IMR-90 (cell line): ENCODE measurements around the gene ROR2. TPM values are rescaled to one million over a fixed set of nuclear protein-coding genes. Genes with fewer than 3 reads are reported as not detected.

ENCODE experiments used
- ATAC-seq: fragments of 200-7000 bp; cut with Tn5 transposase; 2 replicates; pipeline ENCODE4 v1.9.1; 2020; ENCODE audit warnings: low read depth, mild to moderate bottlenecking, moderate library complexity
- BruUV-seq: library from RNA; stranded (reverse); fragments of 400-500 nt; replicated peaks from 2 replicates; lab custom pipeline; 2021; lab: Mats Ljungman, UMichigan
- CTCF ChIA-PET: fragments of 300-600 bp; formaldehyde crosslinking; extraction: SDS; loops from one replicate; lab custom pipeline; 2021; ENCODE audit warnings: antibody characterized with exemption; lab: Yijun Ruan, JAX
- POLR2A ChIA-PET: fragments of 300-600 bp; sonication (Branson Sonifier 250); formaldehyde crosslinking; loops from one replicate; lab custom pipeline; 2022; ENCODE audit warnings: antibody characterized with exemption; ENCODE audit not compliant: unreplicated experiment; lab: Charles Lee
- DNase-seq: peaks from one replicate; pipeline ENCODE4 v3.0.0; 2013
- H2AFZ ChIP-seq: replicated peaks from 2 replicates; pipeline ENCODE3; 2013; ENCODE audit warnings: low read length, mild to moderate bottlenecking; ENCODE audit not compliant: poor library complexity
- H2AK5ac ChIP-seq: 2 replicates; pipeline ENCODE4 v1.6.1; 2013; ENCODE audit warnings: low read depth, low read length, inconsistent platforms
- H2AK9ac ChIP-seq: replicated peaks from 2 replicates; pipeline ENCODE3; 2013; ENCODE audit warnings: mild to moderate bottlenecking, low read depth, low read length, moderate library complexity; ENCODE audit not compliant: poor library complexity
- H2BK120ac ChIP-seq: 2 replicates; pipeline ENCODE4 v1.6.1; 2013; ENCODE audit warnings: low read depth, low read length, inconsistent platforms
- H2BK15ac ChIP-seq: 3 replicates; pipeline ENCODE4 v1.6.1; 2013; ENCODE audit warnings: low read depth, low read length, inconsistent platforms
- H2BK20ac ChIP-seq: 2 replicates; pipeline ENCODE4 v1.6.1; 2013; ENCODE audit warnings: low read depth, mild to moderate bottlenecking, inconsistent platforms, low read length, moderate library complexity
- H2BK5ac ChIP-seq: 2 replicates; pipeline ENCODE4 v1.6.1; 2013; ENCODE audit warnings: mild to moderate bottlenecking, low read depth, low read length, inconsistent platforms; ENCODE audit not compliant: poor library complexity, severe bottlenecking
- H3K14ac ChIP-seq: replicated peaks from 2 replicates; pipeline ENCODE4 v1.6.1; 2013; ENCODE audit warnings: low read depth, low read length, inconsistent platforms
- H3K18ac ChIP-seq: 2 replicates; pipeline ENCODE4 v1.6.1; 2013; ENCODE audit warnings: low read depth, low read length, control low read depth
- H3K23ac ChIP-seq: 2 replicates; pipeline ENCODE4 v1.6.1; 2013; ENCODE audit warnings: low read depth, low read length, inconsistent platforms
- H3K27ac ChIP-seq: 2 replicates; pipeline ENCODE4 v1.5.1; 2013; ENCODE audit warnings: mild to moderate bottlenecking, control low read depth, low read length; ENCODE audit not compliant: insufficient read depth
- H3K27me3 ChIP-seq: 2 replicates; pipeline ENCODE4 v1.6.1; 2013; ENCODE audit warnings: low read length; ENCODE audit not compliant: control insufficient read depth, insufficient read depth
- H3K36me3 ChIP-seq: 2 replicates; pipeline ENCODE4 v1.6.1; 2013; ENCODE audit warnings: low read length, mixed read lengths; ENCODE audit not compliant: control insufficient read depth, insufficient read depth
- H3K4ac ChIP-seq: 2 replicates; pipeline ENCODE4 v1.6.1; 2013; ENCODE audit warnings: low read depth, low read length, inconsistent platforms
- H3K4me1 ChIP-seq: 2 replicates; pipeline ENCODE4 v1.6.1; 2013; ENCODE audit warnings: low read length, mixed read lengths; ENCODE audit not compliant: control insufficient read depth, insufficient read depth
- H3K4me2 ChIP-seq: 2 replicates; pipeline ENCODE4 v1.6.1; 2013; ENCODE audit warnings: low read depth, mild to moderate bottlenecking, control low read depth, low read length, moderate library complexity
- H3K4me3 ChIP-seq: 2 replicates; pipeline ENCODE4 v1.5.1; 2013; ENCODE audit warnings: low read depth, mild to moderate bottlenecking, control low read depth, low read length, moderate library complexity; ENCODE audit not compliant: insufficient read depth
- H3K56ac ChIP-seq: 2 replicates; pipeline ENCODE4 v1.6.1; 2013; ENCODE audit warnings: low read length, inconsistent platforms; ENCODE audit not compliant: insufficient read depth; ENCODE audit errors: extremely low read depth
- H3K79me1 ChIP-seq, 2 experiments: 2 replicates each; pipeline ENCODE4 v1.6.1; 2013; ENCODE audit warnings: low read length in 2 of 2, inconsistent platforms in 1 of 2, low read depth in 1 of 2
- H3K9ac ChIP-seq: 2 replicates; pipeline ENCODE4 v1.6.1; 2013; ENCODE audit warnings: low read depth, low read length, control low read depth
- H3K9me1 ChIP-seq: 2 replicates; pipeline ENCODE4 v1.6.1; 2013; ENCODE audit warnings: low read length, inconsistent platforms; ENCODE audit not compliant: insufficient read depth
- H3K9me3 ChIP-seq: 2 replicates; pipeline ENCODE4 v1.6.1; 2013; ENCODE audit warnings: low read length; ENCODE audit not compliant: control insufficient read depth, insufficient read depth
- H4K20me1 ChIP-seq: 2 replicates; pipeline ENCODE4 v1.6.1; 2013; ENCODE audit warnings: low read length, inconsistent platforms; ENCODE audit not compliant: insufficient read depth
- H4K5ac ChIP-seq: 2 replicates; pipeline ENCODE4 v1.6.1; 2013; ENCODE audit warnings: mild to moderate bottlenecking, low read depth, low read length, control low read depth
- H4K8ac ChIP-seq, 2 experiments: 2 replicates each; pipeline ENCODE4 v1.6.1; 2013; ENCODE audit warnings: low read depth in 2 of 2, low read length in 2 of 2, control low read depth in 1 of 2, inconsistent platforms in 1 of 2
- H4K91ac ChIP-seq: 2 replicates; pipeline ENCODE4 v1.6.1; 2013; ENCODE audit warnings: low read depth, low read length, inconsistent platforms; ENCODE audit not compliant: insufficient read depth
- BHLHE40 ChIP-seq: fragments of 150-350 bp; IDR thresholded peaks from 2 replicates; pipeline ENCODE4 v1.6.1; 2016; ENCODE audit warnings: mild to moderate bottlenecking, low read depth, low read length
- MAFK ChIP-seq: IDR thresholded peaks from 2 replicates; pipeline ENCODE4 v1.6.1; 2012; ENCODE audit warnings: low read depth, low read length, improper control_type of control experiment
- WGBS, 2 experiments: methylation state at CpG; one replicate each; pipeline versions ENCODE4 v1.1.5 to v1.1.7; 2013; ENCODE audit warnings: missing lambda C conversion rate in 2 of 2; ENCODE audit not compliant: insufficient read length in 1 of 2; ENCODE audit errors: extremely low coverage in 2 of 2; 5-methylcytosine and 5-hydroxymethylcytosine counted together
- dilution Hi-C: fragments of 300-500 bp; cut with HindIII; formaldehyde crosslinking; loops from one replicate; pipeline ENCODE4 v1.14.3; 2018; ENCODE audit warnings: low sequenced_read_pairs; ENCODE audit not compliant: unreplicated experiment
- in situ Hi-C: fragments of 300-500 bp; cut with MboI; formaldehyde crosslinking; loops from 3 replicates; pipeline ENCODE4 v1.14.3; 2019; ENCODE audit warnings: low sequenced_read_pairs, inconsistent platforms, mixed read lengths
- intact Hi-C: fragments of 100-400 bp; cut with micrococcal nuclease; formaldehyde crosslinking; loops from 2 replicates; pipeline ENCODE4 v1.10.0; 2022
- polyA plus RNA-seq, 3 experiments: library from polyadenylated mRNA; depleted of rRNA; stranded (reverse); fragments of >200 nt; gene quantifications; 2 replicates each; pipeline ENCODE4 v1.2.3, GENCODE V29; 2012; ENCODE audit warnings: low replicate concordance in 1 of 3
- total RNA-seq: library from RNA; depleted of rRNA; stranded (reverse); fragments of >200 nt; gene quantifications from 2 replicates; pipeline ENCODE4 v1.2.3, GENCODE V29; 2012

ROR2 gene
- total and polyA plus RNA-seq, 2 of the 4 experiments (the other 2 are of a cell fraction), result 2.3 to 4.8 TPM

DNA sequence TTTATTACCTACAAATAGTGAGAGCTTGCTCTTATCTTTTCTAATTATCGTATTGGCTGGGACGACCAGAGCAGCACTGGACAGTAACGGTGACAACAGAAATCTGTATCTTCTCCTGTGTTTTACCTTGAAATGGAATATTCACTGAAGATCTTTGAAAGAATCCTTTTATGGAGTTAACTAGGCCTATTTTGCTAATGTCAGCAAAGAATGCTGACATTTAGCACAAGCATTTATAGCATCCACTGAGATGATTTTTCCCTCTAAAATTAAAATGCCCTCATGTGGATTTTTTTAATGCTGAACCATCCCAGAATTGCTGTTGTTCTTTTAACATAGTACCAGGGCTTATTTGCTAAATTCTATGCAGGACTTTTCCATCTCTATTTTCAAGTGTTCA is 59.4 kb downstream of the ROR2 start:
- no peak overlapping the region for H2BK120ac ChIP-seq
- H4K20me1 ChIP-seq, result no peaks in the 10 kb centered on the region
- H3K27ac ChIP-seq, result no peak overlapping the region
- H3K56ac ChIP-seq, result no peak overlapping the region
- H3K18ac ChIP-seq, result 0 out of 2 replicates have a peak overlapping the region, but pooled peaks have one; percentile 4
- dilution Hi-C loops, result no loop called here
- no peak overlapping the region for H3K4ac ChIP-seq
- H2AFZ ChIP-seq, result no peak overlapping the region
- no peak for ATAC-seq
- H3K14ac ChIP-seq, result no peak overlapping the region
- no peak overlapping the region for H2AK9ac ChIP-seq
- H3K4me3 ChIP-seq, result no peak overlapping the region
- no peaks in the 10 kb centered on the region for H3K9me3 ChIP-seq
- TF ChIP-seq BHLHE40 (no peak), MAFK (peak; percentile 93)
- intact Hi-C loops, result no loop called here
- no peak overlapping the region for H3K4me2 ChIP-seq
- no peaks in the 10 kb centered on the region for H3K79me1 ChIP-seq
- no peak overlapping the region for H2BK15ac ChIP-seq
- WGBS, 2 experiments, result 85% methylated on average over 3 of the region's 3 CpGs; no CpG with 5 or more reads in 1 of the 2 experiments
- in situ Hi-C loops, result no loop called here
- H3K36me3 ChIP-seq, result peaks cover 1% of the 10 kb centered on the region; the same call in 1 of the 2 replicates
- H4K91ac ChIP-seq, result no peak overlapping the region
- H3K9ac ChIP-seq, result no peak overlapping the region
- H4K5ac ChIP-seq, result no peak overlapping the region
- no peak for DNase-seq
- no peaks in the 10 kb centered on the region for H3K27me3 ChIP-seq
- H2BK5ac ChIP-seq, result no peak overlapping the region
- no peak overlapping the region for H2AK5ac ChIP-seq
- BruUV-seq, result no TSS peak
- H3K23ac ChIP-seq, result no peak overlapping the region
- POLR2A ChIA-PET, result no interaction called here
- CTCF ChIA-PET, result interaction anchor here (1.2 kb wide), 1 partner anchor 120 kb away, joined by 3 read pairs; no protein-coding TSS in a partner anchor
- H3K9me1 ChIP-seq, result peaks cover 3% of the 10 kb centered on the region; the same call in 1 of the 2 replicates
- no peak overlapping the region; a peak in 1 of 4 replicates for H4K8ac ChIP-seq
- H2BK20ac ChIP-seq, result no peak overlapping the region
- H3K4me1 ChIP-seq, result peaks cover 20% of the 10 kb centered on the region; the same call in 1 of the 2 replicates
